Left ventricle myocardium inferior (tissue), 1 donor: Measurements from ENCODE around the gene GMPR2. TPM values are rescaled to one million over a fixed set of nuclear protein-coding genes. Genes with fewer than 3 reads are reported as not detected.

Source experiments
- DNase-seq: peaks from one replicate; pipeline ENCODE4 v3.0.0-alpha.2; 2020
- H3K27ac ChIP-seq: fragments of 200-600 bp; replicated peaks from 2 replicates; pipeline ENCODE4 v1.8.0; 2021
- H3K27me3 ChIP-seq: fragments of 200-600 bp; 2 replicates; pipeline ENCODE4 v1.8.0; 2021; ENCODE audit warnings: low read depth
- H3K36me3 ChIP-seq: fragments of 200-600 bp; 2 replicates; pipeline ENCODE4 v1.8.0; 2021
- H3K4me1 ChIP-seq: fragments of 200-600 bp; 2 replicates; pipeline ENCODE4 v1.8.0; 2021
- H3K4me3 ChIP-seq: fragments of 200-600 bp; 2 replicates; pipeline ENCODE4 v1.8.0; 2021; ENCODE audit warnings: mild to moderate bottlenecking, moderate library complexity
- H3K9me3 ChIP-seq: fragments of 200-600 bp; replicated peaks from 2 replicates; pipeline ENCODE4 v1.8.0; 2021
- CTCF ChIP-seq: fragments of 200-600 bp; IDR thresholded peaks from 2 replicates; pipeline ENCODE4 v1.8.0; 2021; ENCODE audit warnings: antibody characterized with exemption, mild to moderate bottlenecking, borderline replicate concordance
- intact Hi-C: fragments of 100-400 bp; cut with micrococcal nuclease; formaldehyde crosslinking; loops from one replicate; pipeline ENCODE4 v1.11.0; 2022
- total RNA-seq: library from RNA; stranded (reverse); fragmentation: NEBNext Ultra II Directional; extraction: Animal tissue kit (Norgen Biotek cat#: 25700); gene quantifications from one replicate; pipeline ENCODE4 v1.2.1, GENCODE V29; 2021
- donor health status: DM: no; HTN: yes; CAD: no; lungs with severe emphysema.

GMPR2 gene
- total RNA-seq, 1 donor from 2014 or later = 29.7 TPM

GRCh38 chr14:24231263-24232120, 1.2 kb upstream of the GMPR2 start:
- H3K27me3 ChIP-seq = no peaks in the 10 kb centered on the region
- intact Hi-C loops = no loop called here
- H3K27ac ChIP-seq = peak overlapping the region; percentile 97
- peaks cover 27% of the 10 kb centered on the region for H3K36me3 ChIP-seq
- peak overlapping the region; percentile 90 for H3K4me3 ChIP-seq
- TF ChIP-seq CTCF = no peak
- peaks cover 50% of the 10 kb centered on the region for H3K4me1 ChIP-seq
- H3K9me3 ChIP-seq = no peaks in the 10 kb centered on the region
- no peak for DNase-seq

GRCh38 chr14:24232121-24232644, 546 bp upstream of the GMPR2 start, which contains the start of gene NEDD8:
TSS of gene NEDD8 (minus strand) at chr14:24232367. CDS start at chr14:24232267, 100 bp downstream.
- H3K36me3 ChIP-seq = peaks cover 34% of the 10 kb centered on the region
- intact Hi-C loops = no loop called here

GRCh38 chr14:24233538-24233866, 773 bp downstream of the GMPR2 start:
- intact Hi-C loops = no loop called here
- Histone ChIP-seq H3K36me3 (peaks cover 37% of the 10 kb centered on the region), H3K27me3 (no peaks in the 10 kb centered on the region), H3K27ac (peak overlapping the region; percentile 97), H3K9me3 (no peaks in the 10 kb centered on the region), H3K4me3 (peak overlapping the region; percentile 90), H3K4me1 (peaks cover 66% of the 10 kb centered on the region)
- DNase-seq = no peak
- TF ChIP-seq CTCF = no peak

More at GRCh38 chr14:24232121-24232644, 546 bp upstream of the GMPR2 start, which contains the start of gene NEDD8:
- peak within 1 kb of the TSS; percentile 97 for H3K27ac ChIP-seq
- no peak for TF ChIP-seq CTCF
- DNase-seq = peak; percentile 93
- peaks cover 53% of the 10 kb centered on the region for H3K4me1 ChIP-seq
- peak within 1 kb of the TSS; percentile 90 for H3K4me3 ChIP-seq
- no peaks in the 10 kb centered on the region for H3K9me3 ChIP-seq
- H3K27me3 ChIP-seq = no peaks in the 10 kb centered on the region

GRCh38 chr14:24234095-24235005, 1.6 kb downstream of the GMPR2 start:
- Histone ChIP-seq H3K36me3 (peaks cover 45% of the 10 kb centered on the region), H3K4me3 (no peak overlapping the region), H3K27me3 (no peaks in the 10 kb centered on the region), H3K27ac (no peak overlapping the region), H3K4me1 (peaks cover 75% of the 10 kb centered on the region), H3K9me3 (no peaks in the 10 kb centered on the region)
- no peak for TF ChIP-seq CTCF
- intact Hi-C loops = no loop called here
- DNase-seq = no peak
